ENCODE measurements around the gene TRIM14. TPM values are rescaled to one million over a fixed set of nuclear protein-coding genes. Genes with fewer than 3 reads are reported as not detected.

TRIM14 gene
- total and polyA plus RNA-seq, 10 of the 15 experiments (the other 5 are each of a cell fraction or from before 2014, with no cell fraction given): 8.6 to 53.3 (median 35.7) TPM

DNA sequence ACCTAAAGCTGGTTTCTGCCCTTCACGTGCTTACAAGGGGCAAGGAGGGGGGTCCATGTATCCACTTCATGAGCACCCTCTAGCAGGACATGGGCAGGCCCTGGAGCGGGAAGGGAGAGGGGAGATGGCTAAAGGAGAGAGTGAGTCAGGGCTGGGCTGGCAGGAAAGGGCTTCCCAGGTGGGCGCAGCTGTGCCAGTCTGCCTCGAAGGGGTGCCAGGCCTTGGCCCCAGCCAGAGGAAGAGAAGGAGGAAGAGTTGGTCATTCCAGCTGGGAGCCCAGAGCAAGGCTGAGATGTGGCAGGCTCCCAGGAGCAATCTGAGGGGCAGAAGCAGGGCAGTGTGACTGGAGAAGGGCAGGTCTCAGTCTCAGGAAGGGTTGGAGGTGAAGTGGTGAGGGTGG lies 24.7 kb downstream of the TRIM14 start (continued):
- TF ChIP-seq, protein P1, sequence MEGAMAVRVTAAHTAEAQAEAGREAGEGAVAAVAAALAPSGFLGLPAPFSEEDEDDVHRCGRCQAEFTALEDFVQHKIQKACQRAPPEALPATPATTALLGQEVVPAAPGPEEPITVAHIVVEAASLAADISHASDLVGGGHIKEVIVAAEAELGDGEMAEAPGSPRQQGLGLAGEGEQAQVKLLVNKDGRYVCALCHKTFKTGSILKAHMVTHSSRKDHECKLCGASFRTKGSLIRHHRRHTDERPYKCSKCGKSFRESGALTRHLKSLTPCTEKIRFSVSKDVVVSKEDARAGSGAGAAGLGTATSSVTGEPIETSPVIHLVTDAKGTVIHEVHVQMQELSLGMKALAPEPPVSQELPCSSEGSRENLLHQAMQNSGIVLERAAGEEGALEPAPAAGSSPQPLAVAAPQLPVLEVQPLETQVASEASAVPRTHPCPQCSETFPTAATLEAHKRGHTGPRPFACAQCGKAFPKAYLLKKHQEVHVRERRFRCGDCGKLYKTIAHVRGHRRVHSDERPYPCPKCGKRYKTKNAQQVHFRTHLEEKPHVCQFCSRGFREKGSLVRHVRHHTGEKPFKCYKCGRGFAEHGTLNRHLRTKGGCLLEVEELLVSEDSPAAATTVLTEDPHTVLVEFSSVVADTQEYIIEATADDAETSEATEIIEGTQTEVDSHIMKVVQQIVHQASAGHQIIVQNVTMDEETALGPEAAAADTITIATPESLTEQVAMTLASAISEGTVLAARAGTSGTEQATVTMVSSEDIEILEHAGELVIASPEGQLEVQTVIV (IDR thresholded peaks at IDR 0.05; ENCODE audit: borderline replicate concordance, partially characterized antibody): no peak
- TF ChIP-seq RELA (IDR thresholded peaks at IDR 0.05; ENCODE audit: borderline replicate concordance, partially characterized antibody): no peak

DNA sequence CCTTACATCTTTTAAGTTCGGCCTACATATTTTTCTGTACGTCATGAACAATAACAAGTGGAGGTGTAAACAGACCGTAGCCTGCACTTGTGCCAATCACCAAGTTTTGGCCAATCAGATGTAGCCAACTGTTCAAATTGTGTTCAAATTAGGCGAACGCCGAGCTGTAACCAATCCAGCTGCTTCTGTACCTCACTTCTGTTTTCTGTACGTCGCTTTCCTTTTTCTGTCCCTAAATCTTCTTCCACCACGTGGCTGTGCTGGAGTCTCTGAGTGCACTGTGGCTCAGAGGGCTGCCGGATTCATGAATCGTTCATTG lies 26.4 kb downstream of the TRIM14 start:
- no peaks in the 10 kb centered on the region for H3K9me3 ChIP-seq (replicated peaks; ENCODE audit: control insufficient read depth, insufficient read depth, low read length)
- no TSS peak for BruUV-seq (replicated peaks)
- in situ Hi-C loops (cut with MboI) (no loop called here), intact Hi-C loops (cut with micrococcal nuclease; ENCODE audit: unreplicated experiment) (no loop called here)
- RAD21 ChIA-PET (ENCODE audit: unreplicated experiment): no interaction called here
- FAIRE-seq (no peak), DNase-seq (ENCODE audit: low read depth, low spot score) (no peak), ATAC-seq (no peak)
- SMC1A ChIA-PET (ENCODE audit: uncharacterized antibody, unreplicated experiment): interaction anchor here (0.9 to 1.3 kb wide), 3 partner anchors 17 to 45 kb away, joined by 3 to 4 read pairs (median 3); no protein-coding TSS in a partner anchor
- H4K20me1 ChIP-seq (ENCODE audit: control insufficient read depth, insufficient read depth): no peaks in the 10 kb centered on the region
- POLR2A ChIA-PET: interaction anchor here (0.5 kb wide), 1 partner anchor 16 kb away, joined by 4 read pairs; no protein-coding TSS in a partner anchor
- CTCF ChIA-PET: interaction anchor here (0.8 kb wide), 1 partner anchor 26 kb away, joined by 3 read pairs; the partner anchor contains the start of gene TRIM14
- H3K9ac ChIP-seq (ENCODE audit: control insufficient read depth, insufficient read depth, low read length): no peak overlapping the region
- H3K36me3 ChIP-seq (ENCODE audit: control insufficient read depth in 2 of 2, insufficient read depth in 2 of 2, low read length in 1 of 2): peaks cover 11 to 24% of the 10 kb centered on the region in 2 experiments
- no peaks in the 10 kb centered on the region for H3K27me3 ChIP-seq (replicated peaks in 1 of 2; ENCODE audit: control insufficient read depth in 2 of 2, insufficient read depth in 2 of 2, low read length in 1 of 2)
- WGBS (ENCODE audit: insufficient coverage, insufficient replicate concordance, low lambda C conversion rate, missing lambda C conversion rate): 89% methylated on average over 11 of the region's 11 CpGs
- TF ChIP-seq SRF (IDR thresholded peaks at IDR 0.05; ENCODE audit: low read depth in 2 of 2, low read length in 2 of 2) (no peak), ZNF622 (IDR thresholded peaks at IDR 0.05) (no peak)
- H2AFZ ChIP-seq (ENCODE audit: control insufficient read depth, low read depth, low read length): no peak overlapping the region
- no peak overlapping the region for H3K4me3 ChIP-seq
- no peaks in the 10 kb centered on the region for H3K79me2 ChIP-seq (ENCODE audit: control insufficient read depth, insufficient read depth, low read length)
- peaks cover 6% of the 10 kb centered on the region; the same call in 1 of the 2 replicates for H3K4me1 ChIP-seq (ENCODE audit: control insufficient read depth, insufficient read depth, low read length)
- H3K27ac ChIP-seq (ENCODE audit: control insufficient read depth, insufficient read depth): no peak overlapping the region
- no peak overlapping the region for H3K4me2 ChIP-seq (ENCODE audit: control insufficient read depth, insufficient read depth)
